Peyer's patch (tissue), 4 donors: ENCODE results near the gene SYT9. TPM values are rescaled to one million over a fixed set of nuclear protein-coding genes. Genes with fewer than 3 reads are reported as not detected.

Experiments
- DNase-seq, 3 donors: peaks; one replicate each; pipeline ENCODE4 v3.0.0-alpha.2; 2017 to 2019
- H3K27ac ChIP-seq, 4 donors: fragments of 200-600 bp; sonication (generic); one replicate each; pipeline ENCODE4 v1.5.1; 2016 to 2019
- H3K27me3 ChIP-seq, 2 donors: fragments of 200-600 bp; sonication (generic); one replicate each; pipeline ENCODE4 v1.5.1; 2019
- H3K36me3 ChIP-seq, 3 donors: fragments of 200-600 bp; sonication (generic); one replicate each; pipeline ENCODE4 v1.5.1; 2016 to 2019
- H3K4me1 ChIP-seq, 4 donors: fragments of 200-600 bp; sonication (generic); one replicate each; pipeline ENCODE4 v1.5.1; 2016 to 2019
- H3K4me3 ChIP-seq, 4 donors: fragments of 200-600 bp; sonication (generic); 1 replicate in 3 of 4; 2 replicates in 1 of 4; pipeline ENCODE4 v1.5.1; 2016 to 2019; ENCODE audit warnings: mild to moderate bottlenecking in 1 of 4
- H3K9me3 ChIP-seq, 4 donors: fragments of 200-600 bp; sonication (generic); one replicate each; pipeline ENCODE4 v1.5.1; 2016 to 2019; ENCODE audit warnings: mild to moderate bottlenecking in 1 of 4
- POLR2A ChIP-seq, 2 donors: fragments of 450-650 bp; IDR thresholded peaks; one replicate each; pipeline ENCODE4 v1.5.1; 2017; ENCODE audit warnings: antibody characterized with exemption in 2 of 2, mild to moderate bottlenecking in 2 of 2, moderate library complexity in 2 of 2
- total RNA-seq, 4 donors: library from RNA; depleted of rRNA; stranded (reverse); fragments of >200 nt; gene quantifications; one replicate each; pipeline ENCODE4 v1.1.0, GENCODE V29; 2016
- TF ChIP-seq, protein P1 (sequence below), 6 experiments: fragments of 450-650 bp in 4 of 6; fragments of 200-600 bp in 2 of 6; sonication (generic) in 1 of 6; IDR thresholded peaks; one replicate each; pipeline ENCODE4 v1.5.1; 2017 to 2019; ENCODE audit warnings: antibody characterized with exemption in 6 of 6, mild to moderate bottlenecking in 3 of 6, moderate library complexity in 1 of 6

SYT9 gene
- total RNA-seq, 4 donors from 2014 or later, result not detected

DNA sequence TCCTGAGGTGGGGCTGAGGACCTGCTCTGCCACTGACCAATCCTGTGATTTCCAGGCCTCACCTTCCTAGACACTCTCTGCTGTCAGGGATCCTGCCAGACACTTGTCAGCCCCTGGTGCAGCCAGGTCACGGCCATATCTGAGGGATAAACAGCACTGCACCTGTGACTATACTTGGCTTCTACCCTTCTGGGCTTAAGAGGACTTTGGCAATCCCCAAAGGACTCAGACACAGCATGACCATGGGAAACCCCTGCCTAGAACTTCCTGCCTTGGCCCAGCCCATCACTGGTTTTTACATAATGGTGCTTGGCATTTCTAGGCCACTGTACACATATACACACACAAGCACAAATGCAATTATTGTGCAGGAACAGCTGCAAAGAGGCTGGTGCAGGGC is 222.0 kb downstream of the SYT9 start:
- Histone ChIP-seq H3K27me3 (no peaks in the 10 kb centered on the region), H3K27ac (no peak overlapping the region), H3K36me3 (no peaks in the 10 kb centered on the region), H3K9me3 (no peaks in the 10 kb centered on the region), H3K4me3 (no peak overlapping the region), H3K4me1 (no peaks in the 10 kb centered on the region)
- peak in 1 of 3 donors; percentile 20 for DNase-seq
- no peak for TF ChIP-seq POLR2A (IDR thresholded peaks at IDR 0.05)
- TF ChIP-seq, protein P1, sequence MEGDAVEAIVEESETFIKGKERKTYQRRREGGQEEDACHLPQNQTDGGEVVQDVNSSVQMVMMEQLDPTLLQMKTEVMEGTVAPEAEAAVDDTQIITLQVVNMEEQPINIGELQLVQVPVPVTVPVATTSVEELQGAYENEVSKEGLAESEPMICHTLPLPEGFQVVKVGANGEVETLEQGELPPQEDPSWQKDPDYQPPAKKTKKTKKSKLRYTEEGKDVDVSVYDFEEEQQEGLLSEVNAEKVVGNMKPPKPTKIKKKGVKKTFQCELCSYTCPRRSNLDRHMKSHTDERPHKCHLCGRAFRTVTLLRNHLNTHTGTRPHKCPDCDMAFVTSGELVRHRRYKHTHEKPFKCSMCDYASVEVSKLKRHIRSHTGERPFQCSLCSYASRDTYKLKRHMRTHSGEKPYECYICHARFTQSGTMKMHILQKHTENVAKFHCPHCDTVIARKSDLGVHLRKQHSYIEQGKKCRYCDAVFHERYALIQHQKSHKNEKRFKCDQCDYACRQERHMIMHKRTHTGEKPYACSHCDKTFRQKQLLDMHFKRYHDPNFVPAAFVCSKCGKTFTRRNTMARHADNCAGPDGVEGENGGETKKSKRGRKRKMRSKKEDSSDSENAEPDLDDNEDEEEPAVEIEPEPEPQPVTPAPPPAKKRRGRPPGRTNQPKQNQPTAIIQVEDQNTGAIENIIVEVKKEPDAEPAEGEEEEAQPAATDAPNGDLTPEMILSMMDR (IDR thresholded peaks at IDR 0.05), result no peak

DNA sequence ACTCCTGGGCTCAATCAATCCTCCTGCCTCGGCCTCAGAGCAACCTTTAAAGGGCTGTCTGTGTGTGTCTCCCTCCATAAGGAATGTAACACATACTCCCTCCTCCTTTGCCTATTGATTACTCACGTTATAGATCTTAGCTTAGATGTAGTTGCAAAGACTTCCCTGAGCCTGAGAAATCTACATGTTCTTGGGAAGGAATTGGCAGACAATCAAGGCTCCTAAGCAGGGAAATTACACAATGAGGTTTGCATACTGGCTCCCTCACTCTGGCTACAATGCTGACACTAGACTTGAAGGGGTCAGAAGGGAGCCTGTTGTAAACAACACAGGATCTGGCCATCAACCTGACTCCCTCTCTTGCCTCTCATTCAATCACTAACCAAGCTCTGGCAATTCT is 228.4 kb downstream of the SYT9 start:
- Histone ChIP-seq H3K9me3 (no peaks in the 10 kb centered on the region), H3K4me1 (no peaks in the 10 kb centered on the region), H3K36me3 (no peaks in the 10 kb centered on the region), H3K4me3 (no peak overlapping the region), H3K27me3 (no peaks in the 10 kb centered on the region), H3K27ac (no peak overlapping the region)
- DNase-seq, result no peak
- no peak for TF ChIP-seq POLR2A (IDR thresholded peaks at IDR 0.05)
- TF ChIP-seq, protein P1 (IDR thresholded peaks at IDR 0.05), result no peak

- H3K4me1 ChIP-seq, result no peaks in the 10 kb centered on the region
- no peaks in the 10 kb centered on the region for H3K36me3 ChIP-seq
- no peak overlapping the region for H3K4me3 ChIP-seq
- TF ChIP-seq, protein P1 (IDR thresholded peaks at IDR 0.05), result no peak
- no peak for TF ChIP-seq POLR2A (IDR thresholded peaks at IDR 0.05)
- DNase-seq, result no peak
- H3K27ac ChIP-seq, result no peak overlapping the region
- no peaks in the 10 kb centered on the region for H3K9me3 ChIP-seq
- H3K27me3 ChIP-seq, result no peaks in the 10 kb centered on the region
These were observed 232.4 kb downstream of the SYT9 start for GRCh38 chr11:7484131-7484530.

DNA sequence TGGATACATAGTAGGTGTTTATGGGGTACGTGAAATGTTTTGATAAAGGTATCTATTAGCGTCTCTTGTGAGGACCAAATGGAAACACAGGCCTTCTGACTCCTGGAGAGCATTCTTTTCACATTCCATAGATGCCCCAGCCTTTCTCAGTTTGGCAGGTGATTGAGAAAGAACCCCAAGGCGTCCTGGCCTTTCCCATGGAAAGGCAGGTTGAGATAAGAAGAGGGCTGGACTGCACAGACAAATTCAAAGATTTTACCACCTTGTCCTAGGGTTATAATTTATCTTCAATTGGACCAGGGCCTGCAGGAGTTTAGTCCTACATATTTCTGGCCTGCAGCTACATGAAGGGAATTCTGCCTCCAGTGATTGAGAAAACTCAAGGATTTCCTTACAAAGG is 232.9 kb downstream of the SYT9 start:
- no peak for DNase-seq
- H3K27me3 ChIP-seq, result no peaks in the 10 kb centered on the region
- H3K36me3 ChIP-seq, result no peaks in the 10 kb centered on the region
- H3K9me3 ChIP-seq, result no peaks in the 10 kb centered on the region
- peak overlapping the region in 2 of 4 donors; percentile 43 to 56 for H3K27ac ChIP-seq
- TF ChIP-seq, protein P1 (IDR thresholded peaks at IDR 0.05), result no peak
- no peak for TF ChIP-seq POLR2A (IDR thresholded peaks at IDR 0.05)
- H3K4me3 ChIP-seq, result no peak overlapping the region
- no peaks in the 10 kb centered on the region for H3K4me1 ChIP-seq

DNA sequence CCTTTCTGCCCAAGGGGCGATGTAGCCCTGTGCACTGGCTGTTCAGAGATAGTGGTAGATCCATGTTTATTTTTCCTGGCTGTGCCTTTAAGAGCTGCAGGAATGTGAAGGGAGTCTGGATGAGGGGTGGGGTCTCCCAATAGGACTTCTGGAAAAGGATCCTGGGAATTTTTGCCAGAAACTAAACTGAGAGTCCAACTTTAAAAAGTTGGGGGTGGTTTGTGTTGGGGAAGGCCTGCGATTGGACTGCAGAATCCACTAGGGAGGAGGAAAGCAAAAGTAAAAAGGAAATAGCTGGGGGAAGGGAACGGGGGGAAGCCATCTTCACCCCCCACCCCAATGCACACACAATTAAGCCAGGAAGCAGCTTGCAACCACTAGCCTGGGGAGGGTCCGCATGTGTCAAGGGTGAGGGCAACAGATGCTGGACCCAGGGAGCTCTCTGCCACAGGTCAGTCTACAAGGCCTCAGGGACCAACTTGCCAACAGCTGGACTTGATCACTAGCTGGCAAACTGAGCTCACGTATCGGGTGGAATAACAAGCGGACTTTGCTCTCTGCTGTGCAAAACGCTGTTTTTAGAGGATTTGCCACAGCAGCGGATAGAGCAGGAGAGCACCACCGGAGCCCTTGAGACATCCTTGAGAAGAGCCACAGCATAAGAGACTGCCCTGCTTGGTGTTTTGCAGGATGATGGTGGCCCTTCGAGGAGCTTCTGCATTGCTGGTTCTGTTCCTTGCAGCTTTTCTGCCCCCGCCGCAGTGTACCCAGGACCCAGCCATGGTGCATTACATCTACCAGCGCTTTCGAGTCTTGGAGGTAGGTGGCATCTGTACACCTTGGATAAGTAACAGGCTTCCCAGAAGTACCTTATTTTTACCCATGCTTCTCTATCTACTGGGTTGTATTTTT is 233.7 kb downstream of the SYT9 start, which contains the start of gene OLFML1:
Gene OLFML1, plus strand, starts transcription at position 321 of the 912 bp plus-strand sequence. Its CDS starts 370 bp downstream, at position 691.
- no peaks in the 10 kb centered on the region for H3K9me3 ChIP-seq
- TF ChIP-seq, protein P1 (IDR thresholded peaks at IDR 0.05), result no peak
- no peaks in the 10 kb centered on the region for H3K4me1 ChIP-seq
- no peaks in the 10 kb centered on the region for H3K27me3 ChIP-seq
- no peak for DNase-seq
- H3K27ac ChIP-seq, result peak within 1 kb of the TSS in 3 of 4 donors; percentile 25 to 56 (median 43)
- H3K4me3 ChIP-seq, result peak within 1 kb of the TSS; percentile 6 to 40 (median 28)
- H3K36me3 ChIP-seq, result no peaks in the 10 kb centered on the region
